Stimulated activated CD4-positive, alpha-beta T cell treated with anti-CD3 and anti-CD28 coated beads, Interleukin-1b, Interleukin-23, amount 100 ng/mL, for 48 hours (primary cell): Measurements from ENCODE around the gene CDKN3.
"Not testable (repeated sequence)": the region's sequence is repeated elsewhere in the genome, so short reads cannot be mapped to it uniquely, and the experiment has no call there.

ENCODE experiments used
- DNase-seq: peaks from one replicate; pipeline ENCODE4 v3.0.0-alpha.2; 2020

The CDKN3 gene

DNA sequence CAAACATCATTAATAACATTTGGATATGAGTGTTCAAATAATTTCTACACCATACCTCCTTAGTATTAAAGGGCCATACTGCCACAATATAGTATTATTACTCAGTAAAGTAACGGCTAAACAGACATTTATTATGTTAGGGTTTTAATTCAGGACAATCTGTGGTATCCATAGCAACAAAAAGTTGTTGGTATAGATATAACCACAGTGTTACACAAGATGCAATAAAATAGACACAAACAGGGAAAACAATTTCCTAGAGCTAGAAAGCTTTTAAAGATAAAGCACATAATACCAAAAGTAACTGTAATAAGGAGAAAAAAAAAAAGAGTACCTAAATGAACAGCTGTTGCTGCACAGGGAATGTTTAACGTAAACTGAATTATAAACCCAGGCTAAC lies 28.3 kb downstream of the CDKN3 start:
- DNase-seq: no peak

- no peak for DNase-seq
Observed at GRCh38 chr14:54425537-54426274, 28.9 kb downstream of the CDKN3 start.

- no peak for DNase-seq
Observed at GRCh38 chr14:54427871-54428270, 31.1 kb downstream of the CDKN3 start.

DNA sequence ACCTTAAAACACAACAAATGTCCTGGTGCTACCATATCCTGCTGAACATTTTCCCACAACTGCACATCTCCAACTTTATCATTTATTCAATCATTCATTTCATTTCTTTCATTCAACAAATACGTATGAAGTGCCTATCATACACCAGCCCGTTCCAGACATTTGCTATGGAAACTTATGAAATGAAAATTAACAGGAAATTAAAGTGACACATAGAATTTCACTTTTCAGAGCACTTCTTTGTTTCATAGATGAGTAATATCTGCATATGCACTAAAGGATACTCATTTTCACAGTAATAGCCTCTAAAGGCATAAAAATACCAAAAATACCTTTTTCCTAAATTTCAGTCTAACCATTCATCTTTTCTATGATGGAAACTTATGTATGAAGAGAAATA lies 31.7 kb downstream of the CDKN3 start:
- no peak for DNase-seq

DNA sequence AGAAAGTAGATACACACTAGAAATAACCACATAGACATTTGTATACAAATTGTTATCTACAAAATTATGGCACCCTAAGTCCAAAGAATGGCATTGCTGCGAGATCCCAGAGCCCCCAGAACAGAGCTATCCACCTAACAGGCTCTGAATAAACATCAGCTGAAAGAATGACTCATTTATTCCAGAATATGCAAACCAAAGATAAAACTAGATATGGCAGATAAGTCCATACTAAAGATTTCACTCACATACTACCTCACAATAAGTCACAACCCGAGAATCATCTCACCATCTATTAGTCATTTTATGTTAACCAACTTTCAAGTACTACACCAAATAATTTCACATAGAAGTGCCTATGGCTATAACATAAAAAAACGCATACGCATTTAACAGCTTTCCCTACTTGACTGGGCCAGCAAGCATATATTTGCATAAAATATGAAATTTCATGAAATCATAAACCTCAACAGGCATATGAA lies 38.7 kb downstream of the CDKN3 start:
- DNase-seq: no peak

- DNase-seq: not testable (repeated sequence)
Observed at GRCh38 chr14:54437954-54438353, 41.1 kb downstream of the CDKN3 start.

DNA sequence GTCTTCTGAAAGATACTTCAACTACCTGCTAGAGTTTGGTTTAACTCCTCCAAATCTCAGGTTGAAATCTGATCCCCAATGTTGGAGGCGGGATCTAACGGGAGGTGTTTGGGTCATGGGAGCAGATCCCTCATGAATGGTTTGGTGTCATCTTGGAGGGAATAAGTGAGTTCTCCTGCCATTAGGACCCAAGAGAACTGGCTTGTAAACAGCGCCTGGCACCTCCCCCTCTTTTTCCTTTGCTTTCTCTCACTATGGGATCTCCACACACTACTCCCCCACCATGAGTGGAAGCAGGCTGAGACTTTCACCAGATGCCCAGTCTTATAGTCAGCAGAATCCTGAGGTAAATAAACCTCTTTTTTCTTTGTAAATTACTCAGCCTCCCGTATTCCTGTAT lies 41.9 kb downstream of the CDKN3 start:
- DNase-seq: no peak

GRCh38 chr14:54440037-54440436 lies 43.2 kb downstream of the CDKN3 start:
- DNase-seq: no peak

- DNase-seq: no peak
Observed at GRCh38 chr14:54440476-54440872, 43.7 kb downstream of the CDKN3 start.

- DNase-seq: peak; percentile 92
Observed at GRCh38 chr14:54440873-54441868, 44.4 kb downstream of the CDKN3 start, which contains the start of gene CNIH1. TSS of gene CNIH1 (minus strand) at chr14:54441374. CDS start at chr14:54441327, 47 bp downstream.

DNA sequence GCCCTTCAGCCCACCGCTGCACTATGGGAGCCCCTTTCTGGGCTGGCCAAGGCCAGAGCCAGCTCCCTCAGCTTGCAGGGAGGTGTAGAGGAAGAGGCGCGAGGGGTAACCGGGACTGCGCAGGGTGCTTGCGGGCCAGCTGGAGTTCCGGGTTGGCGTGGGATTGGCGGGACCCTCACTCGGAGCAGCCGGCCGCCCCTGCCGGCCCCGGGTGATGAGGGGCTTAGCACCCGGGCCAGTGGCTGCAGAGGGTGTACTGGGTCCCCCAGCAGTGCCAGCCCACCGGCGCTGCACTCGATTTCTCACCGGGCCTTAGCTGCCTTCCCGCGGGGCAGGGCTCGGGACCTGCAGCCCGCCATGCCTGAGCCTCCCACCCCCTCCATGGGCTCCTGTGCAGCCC lies 46.2 kb downstream of the CDKN3 start:
- DNase-seq: not testable (repeated sequence)

- no peak for DNase-seq
Observed at GRCh38 chr14:54443981-54444380, 47.2 kb downstream of the CDKN3 start.

- no peak for DNase-seq
Observed at GRCh38 chr14:54444681-54445080, 47.9 kb downstream of the CDKN3 start.

DNA sequence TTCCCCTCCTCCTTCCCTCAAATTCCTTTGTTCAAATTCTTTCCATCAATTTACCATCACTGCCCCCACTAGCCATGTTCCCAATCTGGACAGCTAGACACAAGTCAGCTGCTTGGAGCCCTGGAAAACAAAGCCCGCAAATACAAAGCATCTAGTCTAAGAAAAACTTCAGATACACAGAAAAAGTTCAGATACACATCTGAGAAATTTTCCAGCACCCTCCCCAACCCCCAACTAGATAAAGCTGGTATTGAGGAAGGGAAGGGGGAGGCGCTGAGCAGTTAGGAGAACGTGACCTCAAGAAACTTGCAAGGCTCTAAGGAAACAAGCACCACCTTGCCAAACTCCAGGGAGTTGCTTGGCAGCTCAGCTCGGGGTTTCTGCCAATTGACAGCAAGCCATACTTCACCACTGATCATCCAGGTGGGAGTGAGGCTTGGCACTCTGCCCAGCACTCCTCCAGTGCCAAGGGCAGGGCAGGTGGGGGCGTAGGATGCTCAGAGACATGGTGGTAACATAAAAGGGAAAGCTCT lies 49.4 kb downstream of the CDKN3 start:
- DNase-seq: no peak

GRCh38 chr14:54447231-54447692 lies 50.5 kb downstream of the CDKN3 start:
- DNase-seq: no peak

- DNase-seq: peak; percentile 14
Observed at GRCh38 chr14:54450535-54450934, 53.7 kb downstream of the CDKN3 start.

DNA sequence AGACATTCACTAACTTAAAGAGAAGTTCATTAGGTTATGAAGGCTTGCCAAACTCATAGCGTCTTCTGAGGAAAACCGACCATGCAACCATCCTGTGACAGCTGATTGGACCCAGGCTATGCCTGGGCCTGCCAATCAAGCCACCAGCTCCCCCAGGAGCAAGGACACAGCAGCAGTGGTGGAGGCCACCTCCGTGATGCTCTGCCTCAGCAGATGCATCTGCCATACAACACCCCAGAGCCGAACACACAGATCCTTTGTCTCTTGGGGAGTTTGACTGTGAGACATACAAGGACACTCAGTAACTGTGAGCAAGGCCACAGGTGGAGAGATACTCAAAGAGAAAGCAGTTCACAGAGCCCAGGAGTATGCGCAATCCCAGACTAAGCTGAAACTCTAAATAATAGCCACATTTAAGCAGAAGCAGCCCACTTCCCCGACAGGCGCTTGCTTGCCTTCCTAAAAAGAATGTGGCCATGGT lies 54.4 kb downstream of the CDKN3 start:
- DNase-seq: no peak

GRCh38 chr14:54451961-54452360 lies 55.2 kb downstream of the CDKN3 start:
- DNase-seq: no peak

DNA sequence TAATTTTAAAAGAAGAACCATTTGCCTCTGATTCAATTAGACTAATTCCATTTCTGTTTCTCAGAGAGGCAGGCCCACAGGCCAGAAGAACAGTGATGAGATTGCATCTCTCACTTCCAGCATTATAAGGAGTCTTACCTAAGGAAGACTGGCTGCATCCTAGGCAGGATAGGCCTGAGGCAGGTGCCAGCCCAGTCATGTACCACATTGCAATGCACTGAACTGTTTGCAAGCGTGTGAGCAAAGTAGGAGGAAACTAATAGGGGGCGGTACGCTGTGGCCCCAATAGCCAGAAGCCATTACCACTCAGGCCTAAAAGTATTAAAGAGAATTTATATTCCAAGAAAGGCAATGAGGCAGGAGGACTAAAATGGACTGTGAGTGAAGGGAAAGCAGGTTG lies 56.4 kb downstream of the CDKN3 start:
- no peak for DNase-seq

GRCh38 chr14:54453990-54454389 lies 57.2 kb downstream of the CDKN3 start:
- not testable (repeated sequence) for DNase-seq

GRCh38 chr14:54455363-54455762 lies 58.6 kb downstream of the CDKN3 start:
- no peak for DNase-seq

GRCh38 chr14:54456820-54457608 lies 60.2 kb downstream of the CDKN3 start:
- not testable (repeated sequence) for DNase-seq
